ENCODE measurements around the gene FCHSD1. TPM values are rescaled to one million over a fixed set of nuclear protein-coding genes. Genes with fewer than 3 reads are reported as not detected.

The FCHSD1 gene
- total RNA-seq: 10 to 100 TPM; 18.1 to 32.1 (median 24.3) TPM

- intact Hi-C loops (cut with DNase I; ENCODE audit: low total_unique reads): no loop called here
- Histone ChIP-seq H3K27me3 (no peaks in the 10 kb centered on the region), H3K9me3 (no peaks in the 10 kb centered on the region), H3K4me1 (peaks cover 0 to 5% of the 10 kb centered on the region in 2 donors), H3K4me3 (peak within 1 kb of the TSS; percentile 70 to 76 (median 74)), H3K36me3 (no peaks in the 10 kb centered on the region), H3K27ac (peak within 1 kb of the TSS; percentile 52 to 82)
- DNase-seq (ENCODE audit: low spot score in 2 of 2): peak; percentile 81 to 93
- TF ChIP-seq POLR2AphosphoS5 (IDR thresholded peaks at IDR 0.05) (peak in 1 of 3 donors; percentile 13), CTCF (IDR thresholded peaks at IDR 0.05) (no peak), POLR2A (IDR thresholded peaks at IDR 0.05) (no peak)
Measured at GRCh38 chr5:141650851-141651727, at the start of gene FCHSD1. Gene FCHSD1 (minus strand): TSS chr5:141651418. CDS start chr5:141651368, 50 bp downstream.

- no peak for DNase-seq (ENCODE audit: low spot score in 2 of 2)
- H3K27ac ChIP-seq: no peak overlapping the region
- peaks cover 0 to 7% of the 10 kb centered on the region in 2 donors for H3K27me3 ChIP-seq
- TF ChIP-seq POLR2AphosphoS5 (IDR thresholded peaks at IDR 0.05): no peak
- TF ChIP-seq POLR2A (IDR thresholded peaks at IDR 0.05): no peak
- no peak for TF ChIP-seq CTCF (IDR thresholded peaks at IDR 0.05)
- no peaks in the 10 kb centered on the region for H3K9me3 ChIP-seq
- H3K4me3 ChIP-seq: no peak overlapping the region
- peaks cover 0 to 8% of the 10 kb centered on the region in 2 donors for H3K4me1 ChIP-seq
- intact Hi-C loops (cut with DNase I; ENCODE audit: low total_unique reads): loop anchor here (10.0 kb wide), 1 partner anchor 267 kb away; the partner anchor contains the start of gene RNF14
- no peaks in the 10 kb centered on the region for H3K36me3 ChIP-seq
Measured at GRCh38 chr5:141697586-141697985, 46.4 kb upstream of the FCHSD1 start.

GRCh38 chr5:141696431-141696830, 45.2 kb upstream of the FCHSD1 start:
- H3K27me3 ChIP-seq: peaks cover 0 to 7% of the 10 kb centered on the region in 2 donors
- intact Hi-C loops (cut with DNase I; ENCODE audit: low total_unique reads): loop anchor here (10.0 kb wide), 1 partner anchor 268 kb away; the partner anchor contains the start of gene RNF14
- no peak for TF ChIP-seq POLR2A (IDR thresholded peaks at IDR 0.05)
- no peak for TF ChIP-seq CTCF (IDR thresholded peaks at IDR 0.05)
- no peak for TF ChIP-seq POLR2AphosphoS5 (IDR thresholded peaks at IDR 0.05)

GRCh38 chr5:141695627-141696215, 44.5 kb upstream of the FCHSD1 start:
- Histone ChIP-seq H3K27ac (peak overlapping the region in 1 of 2 donors; percentile 12), H3K27me3 (peaks cover 0 to 2% of the 10 kb centered on the region in 2 donors), H3K4me3 (no peak overlapping the region), H3K9me3 (no peaks in the 10 kb centered on the region), H3K36me3 (no peaks in the 10 kb centered on the region), H3K4me1 (peaks cover 0 to 4% of the 10 kb centered on the region in 2 donors)
- intact Hi-C loops (cut with DNase I; ENCODE audit: low total_unique reads): loop anchor here (10.0 kb wide), 1 partner anchor 269 kb away; the partner anchor contains the start of gene RNF14
- peak in 1 of 2 donors; percentile 32 for DNase-seq (ENCODE audit: low spot score in 2 of 2)
- TF ChIP-seq POLR2AphosphoS5 (IDR thresholded peaks at IDR 0.05): no peak
- no peak for TF ChIP-seq POLR2A (IDR thresholded peaks at IDR 0.05)
- no peak for TF ChIP-seq CTCF (IDR thresholded peaks at IDR 0.05)

More at GRCh38 chr5:141696431-141696830, 45.2 kb upstream of the FCHSD1 start:
- Histone ChIP-seq H3K4me1 (peaks cover 0 to 5% of the 10 kb centered on the region in 2 donors), H3K36me3 (no peaks in the 10 kb centered on the region), H3K9me3 (no peaks in the 10 kb centered on the region), H3K27ac (no peak overlapping the region), H3K4me3 (no peak overlapping the region)
- no peak for DNase-seq (ENCODE audit: low spot score in 2 of 2)
